ENCODE results near the gene FUNDC2. TPM values are rescaled to one million over a fixed set of nuclear protein-coding genes. Genes with fewer than 3 reads are reported as not detected.

The FUNDC2 gene
- total RNA-seq, 1 donor from 2014 or later: 76.5 TPM

- no peak for TF ChIP-seq CTCF (conservative IDR thresholded peaks at IDR 0.05)
- Mint-ChIP-seq H3K36me3 (no peaks in the 10 kb centered on the region), H3K27me3 (no peaks in the 10 kb centered on the region), H3K4me1 (ENCODE audit: unreplicated experiment) (no peaks in the 10 kb centered on the region), H3K27ac (peak within 1 kb of the TSS; percentile 85), H3K9me3 (no peaks in the 10 kb centered on the region), H3K4me3 (peak within 1 kb of the TSS; percentile 92)
- DNase-seq (ENCODE audit: extremely low spot score, unreplicated experiment): peak; percentile 83
Observed at GRCh38 chrX:155070975-155071693, 44.5 kb downstream of the FUNDC2 start, which contains the start of the genes BRCC3, CMC4 and MTCP1. BRCC3 (plus strand) TSS chrX:155071508; CDS start chrX:155071528, 20 bp downstream. CMC4 (minus strand) TSS chrX:155071136; CDS start chrX:155064023, 7,113 bp downstream. MTCP1 (minus strand) TSS chrX:155071136; CDS start chrX:155066010, 5,126 bp downstream.

- DNase-seq (ENCODE audit: extremely low spot score, unreplicated experiment): no peak
- Mint-ChIP-seq H3K36me3 (no peaks in the 10 kb centered on the region), H3K27ac (peak overlapping the region; percentile 85), H3K4me1 (ENCODE audit: unreplicated experiment) (no peaks in the 10 kb centered on the region), H3K9me3 (no peaks in the 10 kb centered on the region), H3K4me3 (peak overlapping the region; percentile 92), H3K27me3 (no peaks in the 10 kb centered on the region)
- TF ChIP-seq CTCF (conservative IDR thresholded peaks at IDR 0.05): no peak
Observed at GRCh38 chrX:155071694-155072280, 45.1 kb downstream of the FUNDC2 start.

- peaks cover 10% of the 10 kb centered on the region for H3K36me3 Mint-ChIP-seq
- peak; percentile 63 for TF ChIP-seq CTCF (conservative IDR thresholded peaks at IDR 0.05)
- no peaks in the 10 kb centered on the region for H3K4me1 Mint-ChIP-seq (ENCODE audit: unreplicated experiment)
- H3K4me3 Mint-ChIP-seq: no peak overlapping the region
- no peaks in the 10 kb centered on the region for H3K27me3 Mint-ChIP-seq
- no peak overlapping the region for H3K27ac Mint-ChIP-seq
- no peaks in the 10 kb centered on the region for H3K9me3 Mint-ChIP-seq
- DNase-seq (ENCODE audit: extremely low spot score, unreplicated experiment): no peak
Observed at GRCh38 chrX:155086202-155086840, 59.7 kb downstream of the FUNDC2 start.

GRCh38 chrX:155086961-155087735 is 60.5 kb downstream of the FUNDC2 start:
- no peak overlapping the region for H3K27ac Mint-ChIP-seq
- no peak overlapping the region for H3K4me3 Mint-ChIP-seq
- no peaks in the 10 kb centered on the region for H3K9me3 Mint-ChIP-seq
- no peak for DNase-seq (ENCODE audit: extremely low spot score, unreplicated experiment)
- peaks cover 10% of the 10 kb centered on the region for H3K36me3 Mint-ChIP-seq
- no peak for TF ChIP-seq CTCF (conservative IDR thresholded peaks at IDR 0.05)
- no peaks in the 10 kb centered on the region for H3K27me3 Mint-ChIP-seq
- H3K4me1 Mint-ChIP-seq (ENCODE audit: unreplicated experiment): no peaks in the 10 kb centered on the region

GRCh38 chrX:155094468-155095061 is 67.9 kb downstream of the FUNDC2 start:
- no peak for DNase-seq (ENCODE audit: extremely low spot score, unreplicated experiment)
- Mint-ChIP-seq H3K27ac (no peak overlapping the region), H3K4me3 (no peak overlapping the region), H3K36me3 (peaks cover 9% of the 10 kb centered on the region), H3K9me3 (no peaks in the 10 kb centered on the region), H3K4me1 (ENCODE audit: unreplicated experiment) (no peaks in the 10 kb centered on the region), H3K27me3 (no peaks in the 10 kb centered on the region)
- TF ChIP-seq CTCF (conservative IDR thresholded peaks at IDR 0.05): peak; percentile 78

Data from type B pancreatic cell (in vitro differentiated cells).